Measurements from ENCODE around the gene DMD. TPM values are rescaled to one million over a fixed set of nuclear protein-coding genes. Genes with fewer than 3 reads are reported as not detected.

DMD gene
- total RNA-seq, 4 donors from 2014 or later, result 2.2 to 26.7 (median 7.8) TPM

DNA sequence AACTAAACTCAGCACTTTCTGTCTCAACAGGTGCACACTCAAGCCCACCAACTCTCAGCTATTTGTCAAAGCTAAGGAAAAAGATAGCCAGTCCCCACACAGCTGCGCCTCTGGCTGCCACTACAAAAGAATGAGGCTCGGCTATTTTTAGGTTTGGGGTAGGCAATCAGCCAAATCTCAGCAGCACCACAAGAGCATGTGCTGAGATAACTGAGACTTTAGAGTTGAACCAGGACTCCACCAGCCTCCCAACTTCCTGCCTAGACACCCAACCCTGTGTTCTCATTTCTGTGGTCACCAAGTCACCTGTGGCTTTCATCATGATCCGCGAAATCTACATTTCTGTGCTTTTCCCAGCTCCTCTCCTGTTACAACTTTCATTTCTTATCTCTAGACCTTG lies 28.0 kb downstream of the DMD start:
- TF ChIP-seq POLR2A (IDR thresholded peaks at IDR 0.05), result no peak
- TF ChIP-seq, protein P1, sequence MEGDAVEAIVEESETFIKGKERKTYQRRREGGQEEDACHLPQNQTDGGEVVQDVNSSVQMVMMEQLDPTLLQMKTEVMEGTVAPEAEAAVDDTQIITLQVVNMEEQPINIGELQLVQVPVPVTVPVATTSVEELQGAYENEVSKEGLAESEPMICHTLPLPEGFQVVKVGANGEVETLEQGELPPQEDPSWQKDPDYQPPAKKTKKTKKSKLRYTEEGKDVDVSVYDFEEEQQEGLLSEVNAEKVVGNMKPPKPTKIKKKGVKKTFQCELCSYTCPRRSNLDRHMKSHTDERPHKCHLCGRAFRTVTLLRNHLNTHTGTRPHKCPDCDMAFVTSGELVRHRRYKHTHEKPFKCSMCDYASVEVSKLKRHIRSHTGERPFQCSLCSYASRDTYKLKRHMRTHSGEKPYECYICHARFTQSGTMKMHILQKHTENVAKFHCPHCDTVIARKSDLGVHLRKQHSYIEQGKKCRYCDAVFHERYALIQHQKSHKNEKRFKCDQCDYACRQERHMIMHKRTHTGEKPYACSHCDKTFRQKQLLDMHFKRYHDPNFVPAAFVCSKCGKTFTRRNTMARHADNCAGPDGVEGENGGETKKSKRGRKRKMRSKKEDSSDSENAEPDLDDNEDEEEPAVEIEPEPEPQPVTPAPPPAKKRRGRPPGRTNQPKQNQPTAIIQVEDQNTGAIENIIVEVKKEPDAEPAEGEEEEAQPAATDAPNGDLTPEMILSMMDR (IDR thresholded peaks at IDR 0.05), result no peak
- DNase-seq, result no peak
- intact Hi-C loops (cut with DNase I), result no loop called here

GRCh38 chrX:33178690-33179089 lies 32.7 kb downstream of the DMD start:
- H3K36me3 ChIP-seq, result no peaks in the 10 kb centered on the region
- H3K9me3 ChIP-seq, result no peaks in the 10 kb centered on the region
- TF ChIP-seq POLR2A (IDR thresholded peaks at IDR 0.05), result no peak
- TF ChIP-seq, protein P1 (IDR thresholded peaks at IDR 0.05), result no peak
- H3K4me3 ChIP-seq, result no peak overlapping the region
- no peak overlapping the region for H3K27ac ChIP-seq
- 83% methylated on average over 1 of the region's 1 CpG; no CpG with 5 or more reads in 1 of the 2 donors for WGBS, 2 donors
- H3K4me1 ChIP-seq, result no peaks in the 10 kb centered on the region
- no peaks in the 10 kb centered on the region for H3K27me3 ChIP-seq
- no peak for DNase-seq
- intact Hi-C loops (cut with DNase I), result no loop called here

More for the DNA sequence above, 28.0 kb downstream of the DMD start:
- no peaks in the 10 kb centered on the region for H3K36me3 ChIP-seq
- H3K27me3 ChIP-seq, result no peaks in the 10 kb centered on the region
- whole genome bisulfite sequencing, 2 donors, result 14 to 39% methylated on average over 4 of the region's 4 CpGs
- no peak overlapping the region for H3K27ac ChIP-seq
- no peaks in the 10 kb centered on the region for H3K9me3 ChIP-seq
- H3K4me1 ChIP-seq, result no peaks in the 10 kb centered on the region
- no peak overlapping the region for H3K4me3 ChIP-seq

DNA sequence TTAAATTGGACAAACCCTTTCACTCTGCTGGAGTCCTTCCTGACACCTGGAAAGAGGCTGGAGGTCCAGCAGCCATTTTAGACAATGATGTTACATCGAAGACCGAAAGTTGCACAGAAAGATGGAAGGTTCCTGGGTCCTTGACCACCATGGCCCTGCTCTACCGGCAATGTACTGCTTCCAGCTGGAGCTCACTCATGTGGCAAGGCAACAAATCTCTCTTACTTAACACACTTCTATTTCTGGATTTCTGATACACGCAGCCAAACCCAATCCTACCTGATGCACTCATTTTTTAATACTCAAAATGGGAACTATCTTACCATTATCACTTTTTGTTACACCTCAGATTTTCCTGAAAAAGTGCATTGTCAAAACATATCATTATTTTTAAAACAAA lies 33.1 kb downstream of the DMD start:
- TF ChIP-seq POLR2A (IDR thresholded peaks at IDR 0.05), result no peak
- TF ChIP-seq, protein P1 (IDR thresholded peaks at IDR 0.05), result no peak
- Histone ChIP-seq H3K4me1 (no peaks in the 10 kb centered on the region), H3K9me3 (no peaks in the 10 kb centered on the region), H3K4me3 (no peak overlapping the region), H3K27me3 (no peaks in the 10 kb centered on the region), H3K27ac (no peak overlapping the region), H3K36me3 (no peaks in the 10 kb centered on the region)
- WGBS, 2 donors, result 81 to 85% methylated on average over 4 of the region's 4 CpGs
- no peak for DNase-seq
- intact Hi-C loops (cut with DNase I), result no loop called here

GRCh38 chrX:33175201-33175600 lies 36.1 kb downstream of the DMD start:
- DNase-seq, result no peak
- no peak overlapping the region for H3K4me3 ChIP-seq
- 70 to 71% methylated on average over 1 of the region's 1 CpG for WGBS, 2 donors
- intact Hi-C loops (cut with DNase I), result no loop called here
- H3K27ac ChIP-seq, result no peak overlapping the region
- H3K36me3 ChIP-seq, result no peaks in the 10 kb centered on the region
- no peaks in the 10 kb centered on the region for H3K9me3 ChIP-seq
- TF ChIP-seq, protein P1 (IDR thresholded peaks at IDR 0.05), result no peak
- no peak for TF ChIP-seq POLR2A (IDR thresholded peaks at IDR 0.05)
- no peaks in the 10 kb centered on the region for H3K4me1 ChIP-seq
- no peaks in the 10 kb centered on the region for H3K27me3 ChIP-seq

DNA sequence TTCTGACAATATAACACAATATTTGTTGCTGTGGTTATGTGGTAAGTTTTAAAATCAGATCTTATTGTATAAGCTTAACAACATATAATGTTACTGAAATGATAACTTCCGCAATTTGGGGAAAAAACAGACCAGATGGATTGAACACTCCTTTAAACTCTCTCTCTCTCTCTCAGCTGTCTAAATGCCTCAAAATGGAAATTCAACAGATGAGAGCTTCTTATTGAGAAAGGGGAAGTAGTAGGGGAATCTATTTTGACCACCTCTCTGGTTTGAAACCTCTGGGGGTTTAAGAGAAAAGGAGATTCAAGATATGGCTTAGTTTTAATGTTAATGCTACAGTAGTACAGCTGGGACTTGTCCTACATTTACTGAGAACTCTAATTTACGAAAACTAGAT lies 40.3 kb downstream of the DMD start:
- Histone ChIP-seq H3K36me3 (no peaks in the 10 kb centered on the region), H3K9me3 (no peaks in the 10 kb centered on the region), H3K4me3 (no peak overlapping the region), H3K4me1 (no peaks in the 10 kb centered on the region), H3K27ac (no peak overlapping the region), H3K27me3 (no peaks in the 10 kb centered on the region)
- 64 to 80% methylated on average over 2 of the region's 2 CpGs for WGBS, 2 donors
- intact Hi-C loops (cut with DNase I), result no loop called here
- no peak for TF ChIP-seq POLR2A (IDR thresholded peaks at IDR 0.05)
- TF ChIP-seq, protein P1 (IDR thresholded peaks at IDR 0.05), result no peak
- DNase-seq, result no peak
